DND-41 (cell line): ENCODE results near the gene ITGB7.
"Not testable (repeated sequence)": the region's sequence is repeated elsewhere in the genome, so short reads cannot be mapped to it uniquely, and the experiment has no call there.

Experiments
- ATAC-seq: fragments of 200-7000 bp; cut with Tn5 transposase; 3 replicates; pipeline ENCODE4 v1.9.1; 2021; ENCODE audit warnings: low read depth; ENCODE audit not compliant: insufficient read depth
- DNase-seq: peaks from one replicate; pipeline ENCODE4 v3.0.0-alpha.2; 2020
- H2AFZ ChIP-seq: 2 replicates; pipeline ENCODE4 v1.6.0; 2012; ENCODE audit warnings: low read depth, low read length
- H3K27ac ChIP-seq: 2 replicates; pipeline ENCODE4 v1.5.1; 2012; ENCODE audit warnings: low read length, inconsistent platforms
- H3K27me3 ChIP-seq: fragments of 200-600 bp; sonication (generic); 2 replicates; pipeline ENCODE4 v1.6.0; 2012; ENCODE audit warnings: low read length, mild to moderate bottlenecking, inconsistent platforms; ENCODE audit not compliant: insufficient read depth, poor library complexity
- H3K36me3 ChIP-seq: 2 replicates; pipeline ENCODE4 v1.5.1; 2012; ENCODE audit warnings: low read length, inconsistent platforms; ENCODE audit not compliant: insufficient read depth
- H3K4me1 ChIP-seq: 2 replicates; pipeline ENCODE4 v1.5.1; 2012; ENCODE audit warnings: mild to moderate bottlenecking, low read length; ENCODE audit not compliant: insufficient read depth
- H3K4me2 ChIP-seq: 2 replicates; pipeline ENCODE4 v1.6.0; 2012; ENCODE audit warnings: mild to moderate bottlenecking, moderate library complexity, low read length, inconsistent platforms; ENCODE audit not compliant: insufficient read depth
- H3K4me3 ChIP-seq, 2 experiments: fragments of 200-600 bp in 1 of 2; shearing (Covaris generic) in 1 of 2; 2 replicates each; pipeline ENCODE4 v1.5.1; 2012 to 2016; ENCODE audit warnings: inconsistent platforms in 2 of 2, low read length in 2 of 2, mild to moderate bottlenecking in 2 of 2, low read depth in 1 of 2, moderate library complexity in 1 of 2
- H3K79me2 ChIP-seq: 2 replicates; pipeline ENCODE4 v1.6.0; 2012; ENCODE audit warnings: low read length, inconsistent platforms; ENCODE audit not compliant: insufficient read depth
- H3K9ac ChIP-seq: 2 replicates; pipeline ENCODE4 v1.6.0; 2012; ENCODE audit warnings: low read depth, mild to moderate bottlenecking, inconsistent platforms, low read length, moderate library complexity
- H3K9me3 ChIP-seq: 2 replicates; pipeline ENCODE4 v1.5.1; 2012; ENCODE audit warnings: low read length, moderate library complexity, mild to moderate bottlenecking, inconsistent platforms; ENCODE audit not compliant: insufficient read depth, severe bottlenecking
- H4K20me1 ChIP-seq: 2 replicates; pipeline ENCODE4 v1.6.0; 2012; ENCODE audit warnings: low read length; ENCODE audit not compliant: insufficient read depth
- CTCF ChIP-seq: IDR thresholded peaks from 2 replicates; pipeline ENCODE4 v1.5.1; 2012; ENCODE audit warnings: borderline replicate concordance, low read length, moderate library complexity, mild to moderate bottlenecking; ENCODE audit not compliant: poor library complexity, severe bottlenecking; ENCODE audit errors: extremely low read depth
- EZH2 ChIP-seq: IDR thresholded peaks from 3 replicates; pipeline ENCODE4 v1.6.1; 2012; ENCODE audit warnings: borderline replicate concordance, low read depth, mild to moderate bottlenecking, moderate library complexity, low read length, inconsistent platforms; ENCODE audit not compliant: severe bottlenecking

The ITGB7 gene

GRCh38 chr12:53169644-53170043 is 37.4 kb downstream of the ITGB7 start:
- ATAC-seq: no peak
- Histone ChIP-seq H3K9me3 (no peaks in the 10 kb centered on the region), H3K27me3 (no peaks in the 10 kb centered on the region), H3K4me2 (no peak overlapping the region), H3K79me2 (no peaks in the 10 kb centered on the region), H3K27ac (no peak overlapping the region), H4K20me1 (no peaks in the 10 kb centered on the region), H3K4me1 (no peaks in the 10 kb centered on the region), H3K4me3 (no peak overlapping the region), H3K36me3 (no peaks in the 10 kb centered on the region), H2AFZ (no peak overlapping the region), H3K9ac (no peak overlapping the region)
- no peak for DNase-seq
- TF ChIP-seq CTCF (no peak), EZH2 (no peak)

GRCh38 chr12:53166837-53167236 is 40.2 kb downstream of the ITGB7 start:
- Histone ChIP-seq H3K27ac (no peak overlapping the region), H3K4me2 (no peak overlapping the region), H4K20me1 (no peaks in the 10 kb centered on the region), H3K4me3 (no peak overlapping the region), H3K9ac (no peak overlapping the region), H3K36me3 (no peaks in the 10 kb centered on the region), H3K9me3 (no peaks in the 10 kb centered on the region), H3K4me1 (no peaks in the 10 kb centered on the region), H3K27me3 (no peaks in the 10 kb centered on the region), H3K79me2 (no peaks in the 10 kb centered on the region), H2AFZ (no peak overlapping the region)
- DNase-seq: no peak
- ATAC-seq: no peak
- no peak for TF ChIP-seq EZH2
- no peak for TF ChIP-seq CTCF

- H3K27ac ChIP-seq, ATAC-seq, H3K9ac ChIP-seq, DNase-seq, H2AFZ ChIP-seq, H3K9me3 ChIP-seq, H3K4me2 ChIP-seq, H3K27me3 ChIP-seq, H3K4me3 ChIP-seq, H3K79me2 ChIP-seq, H4K20me1 ChIP-seq, H3K4me1 ChIP-seq, H3K36me3 ChIP-seq: not testable (repeated sequence)
Observed at GRCh38 chr12:53163008-53163407, 44.0 kb downstream of the ITGB7 start.

- Histone ChIP-seq H2AFZ (no peak overlapping the region), H3K9ac (no peak overlapping the region), H3K27ac (no peak overlapping the region), H4K20me1 (no peaks in the 10 kb centered on the region), H3K36me3 (no peaks in the 10 kb centered on the region), H3K79me2 (no peaks in the 10 kb centered on the region), H3K4me1 (peaks cover 9% of the 10 kb centered on the region), H3K4me3 (no peak overlapping the region), H3K9me3 (no peaks in the 10 kb centered on the region), H3K27me3 (no peaks in the 10 kb centered on the region), H3K4me2 (no peak overlapping the region)
- TF ChIP-seq CTCF (no peak), EZH2 (no peak)
- ATAC-seq: no peak
- no peak for DNase-seq
Observed at GRCh38 chr12:53161119-53161911, 45.7 kb downstream of the ITGB7 start.
